Skeletal muscle tissue (tissue), 4 donors: Measurements from ENCODE around the gene BNC2. TPM values are rescaled to one million over a fixed set of nuclear protein-coding genes. Genes with fewer than 3 reads are reported as not detected.
"Not testable (repeated sequence)": the region's sequence is repeated elsewhere in the genome, so short reads cannot be mapped to it uniquely, and the experiment has no call there.

Experiments
- H3K27ac ChIP-seq: one replicate; pipeline ENCODE4 v1.7.0; 2013; ENCODE audit warnings: mild to moderate bottlenecking, low read depth, low read length, inconsistent platforms
- H3K27me3 ChIP-seq, 3 donors: one replicate each; pipeline ENCODE4 v1.7.0; 2013; ENCODE audit warnings: low read length in 3 of 3; ENCODE audit not compliant: control insufficient read depth in 3 of 3, insufficient read depth in 3 of 3
- H3K36me3 ChIP-seq, 3 donors: one replicate each; pipeline ENCODE4 v1.7.0; 2013; ENCODE audit warnings: low read length in 3 of 3; ENCODE audit not compliant: control insufficient read depth in 3 of 3, insufficient read depth in 3 of 3
- H3K4me1 ChIP-seq, 3 donors: one replicate each; pipeline ENCODE4 v1.7.0; 2013; ENCODE audit warnings: low read length in 3 of 3, mild to moderate bottlenecking in 3 of 3; ENCODE audit not compliant: control insufficient read depth in 3 of 3, insufficient read depth in 3 of 3
- H3K4me3 ChIP-seq, 3 donors: one replicate each; pipeline ENCODE4 v1.7.0; 2013; ENCODE audit warnings: low read length in 3 of 3
- H3K9ac ChIP-seq, 3 donors: one replicate each; pipeline ENCODE4 v1.7.0; 2013; ENCODE audit warnings: low read length in 3 of 3, mild to moderate bottlenecking in 3 of 3, moderate library complexity in 2 of 3, low read depth in 1 of 3
- H3K9me3 ChIP-seq, 3 donors: one replicate each; pipeline ENCODE4 v1.7.0; 2013; ENCODE audit warnings: low read length in 3 of 3; ENCODE audit not compliant: control insufficient read depth in 3 of 3
- total RNA-seq: library from RNA; depleted of rRNA; stranded (reverse); fragments of >200 nt; gene quantifications from one replicate; pipeline ENCODE4 v1.2.3, GENCODE V29; 2014
- donor health status: Osteomylitis.

Gene BNC2
- total RNA-seq, 1 donor from 2014 or later = 10.4 TPM

DNA sequence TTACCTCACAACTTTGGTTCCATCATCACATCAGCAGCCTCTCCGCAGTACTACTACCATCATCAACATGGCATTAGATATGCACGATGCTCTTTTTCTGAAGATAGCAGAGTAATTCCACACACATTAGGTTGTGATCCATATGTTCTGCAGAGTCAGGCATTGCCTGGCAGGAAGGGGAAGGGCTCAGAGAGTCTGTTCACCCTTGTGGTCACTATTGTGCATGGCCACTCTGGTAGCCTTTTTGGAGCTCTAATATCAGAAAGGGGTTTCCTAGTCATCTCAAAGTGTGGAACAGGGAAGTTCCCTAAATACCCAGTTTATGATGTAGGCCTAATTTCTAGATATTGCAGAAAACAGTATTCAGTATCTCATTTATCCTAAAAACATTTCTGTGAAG is 373.6 kb downstream of the BNC2 start:
- no peak overlapping the region for H3K4me3 ChIP-seq
- no peaks in the 10 kb centered on the region for H3K36me3 ChIP-seq
- H3K27ac ChIP-seq = no peak overlapping the region
- no peaks in the 10 kb centered on the region for H3K4me1 ChIP-seq
- H3K27me3 ChIP-seq = no peaks in the 10 kb centered on the region
- H3K9ac ChIP-seq = no peak overlapping the region
- no peaks in the 10 kb centered on the region for H3K9me3 ChIP-seq

DNA sequence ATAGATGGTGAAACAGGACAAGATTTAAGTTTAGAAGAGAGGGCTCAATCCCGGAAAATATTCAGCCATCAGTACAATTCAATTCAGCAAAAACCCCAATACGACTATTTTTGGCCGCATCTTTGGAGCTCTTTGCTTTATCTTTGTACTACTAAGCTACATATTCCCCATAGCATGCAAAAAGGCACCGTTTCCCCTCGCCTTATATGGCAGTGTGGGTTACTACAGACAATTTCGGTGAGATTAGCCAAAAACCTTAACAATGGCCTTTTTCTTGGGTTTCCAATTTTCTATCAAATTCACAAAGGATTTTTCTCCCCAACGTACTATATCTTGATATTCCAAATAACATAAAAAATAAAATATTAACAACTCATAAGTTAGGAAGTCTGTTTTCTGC is 382.6 kb downstream of the BNC2 start:
- no peaks in the 10 kb centered on the region for H3K27me3 ChIP-seq
- H3K9me3 ChIP-seq = no peaks in the 10 kb centered on the region
- H3K27ac ChIP-seq = no peak overlapping the region
- H3K36me3 ChIP-seq = no peaks in the 10 kb centered on the region
- no peak overlapping the region for H3K4me3 ChIP-seq
- no peak overlapping the region for H3K9ac ChIP-seq
- no peaks in the 10 kb centered on the region for H3K4me1 ChIP-seq

DNA sequence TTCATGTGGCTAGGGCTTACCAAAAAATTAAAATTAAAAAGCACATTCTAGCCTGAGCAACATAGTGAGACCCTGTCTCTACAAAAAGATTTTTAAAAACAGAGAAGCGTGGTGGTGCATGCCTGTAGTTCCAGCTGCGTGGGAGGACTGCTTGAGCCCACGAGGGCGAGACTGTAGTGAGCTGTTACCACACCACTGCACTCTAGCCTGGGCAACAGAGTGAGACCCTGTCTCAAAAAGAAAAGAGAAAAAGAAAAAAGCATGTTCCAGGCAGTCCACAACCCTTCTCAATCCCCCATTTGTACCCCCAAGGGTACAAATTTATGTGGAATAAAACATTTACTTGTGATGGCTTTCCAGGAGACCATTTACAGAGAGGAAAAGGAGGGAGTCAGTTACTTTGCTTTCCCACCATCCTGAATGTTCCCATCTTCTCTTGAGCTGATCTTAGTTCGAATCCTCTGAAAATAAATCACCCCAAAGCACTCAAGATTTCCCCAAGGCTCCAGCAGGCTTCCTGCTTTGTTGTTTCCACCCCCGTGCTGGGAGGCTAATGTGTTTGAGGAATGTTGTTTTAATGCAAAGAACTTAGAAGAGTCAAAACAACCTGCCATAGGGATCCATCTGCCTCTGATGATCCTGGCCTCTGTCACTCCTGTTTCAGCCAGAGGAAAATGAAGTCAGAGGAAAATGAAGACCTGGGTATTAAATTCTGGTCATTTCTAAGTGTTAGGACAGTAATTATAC is 384.7 kb downstream of the BNC2 start:
- H3K4me3 ChIP-seq = no peak overlapping the region
- H3K27ac ChIP-seq = no peak overlapping the region
- H3K9me3 ChIP-seq = no peaks in the 10 kb centered on the region
- H3K27me3 ChIP-seq = no peaks in the 10 kb centered on the region
- H3K36me3 ChIP-seq = no peaks in the 10 kb centered on the region
- H3K4me1 ChIP-seq = no peaks in the 10 kb centered on the region
- H3K9ac ChIP-seq = no peak overlapping the region

- Histone ChIP-seq H3K4me3 (no peak overlapping the region), H3K27ac (no peak overlapping the region), H3K27me3 (no peaks in the 10 kb centered on the region), H3K4me1 (no peaks in the 10 kb centered on the region), H3K36me3 (no peaks in the 10 kb centered on the region), H3K9me3 (no peaks in the 10 kb centered on the region), H3K9ac (no peak overlapping the region)
Measured at GRCh38 chr9:16485160-16485559, 385.3 kb downstream of the BNC2 start.

DNA sequence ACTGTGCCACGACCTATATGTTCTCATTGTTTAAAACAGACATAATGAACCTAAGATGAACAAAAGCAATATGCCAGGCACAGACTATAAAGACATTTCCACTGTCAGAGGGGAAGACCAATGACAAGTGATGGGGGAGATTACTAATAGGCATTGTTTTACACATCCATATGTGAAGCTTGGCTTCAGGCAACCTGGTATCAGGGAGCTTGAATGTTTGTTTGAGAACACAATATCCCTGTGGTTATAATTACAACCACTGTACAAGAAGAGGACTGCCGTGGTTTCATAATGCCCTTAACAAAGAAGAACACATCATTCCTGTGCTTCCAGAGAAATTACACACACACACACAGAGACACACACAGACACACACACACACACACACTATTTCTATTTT is 385.7 kb downstream of the BNC2 start:
- Histone ChIP-seq H3K9ac (no peak overlapping the region), H3K36me3 (no peaks in the 10 kb centered on the region), H3K4me1 (no peaks in the 10 kb centered on the region), H3K9me3 (no peaks in the 10 kb centered on the region), H3K27me3 (no peaks in the 10 kb centered on the region), H3K27ac (no peak overlapping the region), H3K4me3 (no peak overlapping the region)

DNA sequence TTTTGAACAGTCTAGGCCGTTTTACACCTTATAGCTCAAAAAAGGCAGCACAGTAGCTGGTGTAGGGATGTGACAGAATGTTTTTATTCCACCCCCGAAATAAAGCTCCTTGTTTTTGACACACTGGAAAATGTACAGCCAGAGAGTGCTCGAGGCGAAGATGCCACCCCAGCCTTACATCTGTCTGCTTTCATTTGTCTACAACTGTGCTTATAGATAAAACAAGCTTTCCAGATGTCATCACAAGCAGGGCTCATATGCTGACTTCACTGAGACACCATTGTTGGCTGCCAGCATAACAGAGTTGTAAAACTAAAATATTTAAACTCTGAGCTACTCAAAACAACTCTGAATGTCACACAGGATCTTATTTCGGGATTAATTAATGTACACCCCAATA is 386.3 kb downstream of the BNC2 start:
- H3K4me3 ChIP-seq = no peak overlapping the region
- H3K27me3 ChIP-seq = no peaks in the 10 kb centered on the region
- no peaks in the 10 kb centered on the region for H3K4me1 ChIP-seq
- no peaks in the 10 kb centered on the region for H3K36me3 ChIP-seq
- H3K9me3 ChIP-seq = no peaks in the 10 kb centered on the region
- no peak overlapping the region for H3K27ac ChIP-seq
- no peak overlapping the region for H3K9ac ChIP-seq

GRCh38 chr9:16482764-16483163 is 387.7 kb downstream of the BNC2 start:
- Histone ChIP-seq H3K27ac (no peak overlapping the region), H3K4me3 (no peak overlapping the region), H3K36me3 (no peaks in the 10 kb centered on the region), H3K9me3 (no peaks in the 10 kb centered on the region), H3K27me3 (no peaks in the 10 kb centered on the region), H3K9ac (no peak overlapping the region), H3K4me1 (no peaks in the 10 kb centered on the region)

GRCh38 chr9:16480584-16480983 is 389.9 kb downstream of the BNC2 start:
- H3K4me3 ChIP-seq, H3K9ac ChIP-seq, H3K36me3 ChIP-seq, H3K9me3 ChIP-seq, H3K27ac ChIP-seq, H3K27me3 ChIP-seq, H3K4me1 ChIP-seq: not testable (repeated sequence)

- Histone ChIP-seq H3K4me3 (no peak overlapping the region), H3K27me3 (no peaks in the 10 kb centered on the region), H3K4me1 (no peaks in the 10 kb centered on the region), H3K27ac (no peak overlapping the region), H3K36me3 (no peaks in the 10 kb centered on the region), H3K9me3 (no peaks in the 10 kb centered on the region), H3K9ac (no peak overlapping the region)
Measured at GRCh38 chr9:16475996-16476395, 394.5 kb downstream of the BNC2 start.

- no peak overlapping the region for H3K27ac ChIP-seq
- no peaks in the 10 kb centered on the region for H3K36me3 ChIP-seq
- H3K4me1 ChIP-seq = no peaks in the 10 kb centered on the region
- H3K27me3 ChIP-seq = no peaks in the 10 kb centered on the region
- H3K9me3 ChIP-seq = no peaks in the 10 kb centered on the region
- H3K4me3 ChIP-seq = no peak overlapping the region
- H3K9ac ChIP-seq = no peak overlapping the region
Measured at GRCh38 chr9:16475257-16475656, 395.2 kb downstream of the BNC2 start.
